CD1c-positive myeloid dendritic cell (primary cell): ENCODE measurements around the gene ANKRD44.
"Not testable (repeated sequence)": the region's sequence is repeated elsewhere in the genome, so short reads cannot be mapped to it uniquely, and the experiment has no call there.

Experiments
- DNase-seq: peaks from one replicate; pipeline ENCODE4 v3.0.0-alpha.2; 2016; ENCODE audit errors: extremely low spot score

Gene ANKRD44

GRCh38 chr2:197287596-197287932 is 23.0 kb downstream of the ANKRD44 start:
- not testable (repeated sequence) for DNase-seq

- peak; percentile 80 for DNase-seq
These were observed 23.6 kb downstream of the ANKRD44 start for GRCh38 chr2:197286805-197287595.

- DNase-seq = no peak
These were observed 25.2 kb downstream of the ANKRD44 start for GRCh38 chr2:197285361-197285760.

- DNase-seq = peak; percentile 39
These were observed 25.6 kb downstream of the ANKRD44 start for GRCh38 chr2:197284956-197285355.

- peak; percentile 80 for DNase-seq
These were observed 29.2 kb downstream of the ANKRD44 start for GRCh38 chr2:197281421-197281820.

- no peak for DNase-seq
These were observed 30.4 kb downstream of the ANKRD44 start for GRCh38 chr2:197280015-197280702.

- DNase-seq = no peak
These were observed 31.5 kb downstream of the ANKRD44 start for GRCh38 chr2:197278799-197279763.

- no peak for DNase-seq
These were observed 32.8 kb downstream of the ANKRD44 start for GRCh38 chr2:197277794-197278193.

GRCh38 chr2:197276156-197276555 is 34.4 kb downstream of the ANKRD44 start:
- DNase-seq = no peak

- DNase-seq = no peak
These were observed 35.6 kb downstream of the ANKRD44 start for GRCh38 chr2:197274937-197275336.

GRCh38 chr2:197274349-197274748 is 36.2 kb downstream of the ANKRD44 start:
- DNase-seq = no peak

- no peak for DNase-seq
These were observed 37.1 kb downstream of the ANKRD44 start for GRCh38 chr2:197273485-197273884.

GRCh38 chr2:197270601-197271000 is 40.0 kb downstream of the ANKRD44 start:
- DNase-seq = no peak

GRCh38 chr2:197269815-197270214 is 40.8 kb downstream of the ANKRD44 start:
- DNase-seq = no peak

- DNase-seq = no peak
These were observed 41.6 kb downstream of the ANKRD44 start for GRCh38 chr2:197268786-197269584.

GRCh38 chr2:197266477-197266876 is 44.1 kb downstream of the ANKRD44 start:
- DNase-seq = no peak

- no peak for DNase-seq
These were observed 44.7 kb downstream of the ANKRD44 start for GRCh38 chr2:197265924-197266323.

- no peak for DNase-seq
These were observed 45.5 kb downstream of the ANKRD44 start for GRCh38 chr2:197265036-197265435.

- DNase-seq = no peak
These were observed 46.2 kb downstream of the ANKRD44 start for GRCh38 chr2:197264332-197264731.

- no peak for DNase-seq
These were observed 47.5 kb downstream of the ANKRD44 start for GRCh38 chr2:197263077-197263476.

- DNase-seq = peak; percentile 45
These were observed 48.8 kb downstream of the ANKRD44 start for GRCh38 chr2:197261808-197262226.
